HEK293T (cell line): ENCODE measurements around the gene STK33.

Source experiments
- CTCF ChIA-PET: fragments of 350-600 bp; formaldehyde crosslinking; extraction: SDS; loops from one replicate; lab custom pipeline; 2021; ENCODE audit warnings: antibody characterized with exemption, inconsistent platforms; lab: Yijun Ruan, JAX
- POLR2A ChIA-PET: fragments of 350-600 bp; formaldehyde crosslinking; extraction: SDS; loops from one replicate; lab custom pipeline; 2020; ENCODE audit warnings: antibody characterized with exemption, inconsistent platforms; lab: Yijun Ruan, JAX
- DNase-seq: peaks from one replicate; pipeline ENCODE4 v3.0.0; 2012; ENCODE audit warnings: mixed read lengths; ENCODE audit errors: extremely low spot score
- ARNT ChIP-seq: fragments of 450-650 bp; IDR thresholded peaks from 2 replicates; pipeline ENCODE4 v1.6.1; 2017; ENCODE audit warnings: mild to moderate bottlenecking
- BHLHE40 ChIP-seq: fragments of 450-650 bp; IDR thresholded peaks from 2 replicates; pipeline ENCODE4 v1.6.1; 2016; ENCODE audit warnings: mild to moderate bottlenecking, moderate library complexity, borderline replicate concordance
- CTBP1 ChIP-seq: fragments of 450-650 bp; IDR thresholded peaks from 2 replicates; pipeline ENCODE4 v1.6.1; 2016; ENCODE audit warnings: borderline replicate concordance
- ELF4 ChIP-seq: fragments of 450-650 bp; IDR thresholded peaks from 2 replicates; pipeline ENCODE4 v1.6.1; 2017; ENCODE audit warnings: antibody characterized with exemption
- FOXA1 ChIP-seq: fragments of 450-650 bp; IDR thresholded peaks from 2 replicates; pipeline ENCODE4 v1.6.1; 2016; ENCODE audit warnings: mild to moderate bottlenecking
- FOXK2 ChIP-seq: fragments of 450-650 bp; IDR thresholded peaks from 2 replicates; pipeline ENCODE4 v1.6.1; 2016; ENCODE audit warnings: mild to moderate bottlenecking
- FOXM1 ChIP-seq: fragments of 450-650 bp; IDR thresholded peaks from 2 replicates; pipeline ENCODE4 v1.6.1; 2017; ENCODE audit warnings: mild to moderate bottlenecking, borderline replicate concordance
- HDGF ChIP-seq: fragments of 450-650 bp; IDR thresholded peaks from 2 replicates; pipeline ENCODE4 v1.6.1; 2017; ENCODE audit warnings: antibody characterized with exemption, borderline replicate concordance
- L3MBTL2 ChIP-seq: fragments of 450-650 bp; conservative IDR thresholded peaks from 2 replicates; pipeline ENCODE4 v1.6.1; 2016; ENCODE audit warnings: mild to moderate bottlenecking
- LEF1 ChIP-seq: fragments of 450-650 bp; IDR thresholded peaks from 2 replicates; pipeline ENCODE4 v1.6.1; 2017; ENCODE audit warnings: mild to moderate bottlenecking, borderline replicate concordance
- NFRKB ChIP-seq: fragments of 450-650 bp; IDR thresholded peaks from 2 replicates; pipeline ENCODE4 v1.6.1; 2016; ENCODE audit warnings: mild to moderate bottlenecking, moderate library complexity
- PKNOX1 ChIP-seq: fragments of 450-650 bp; IDR thresholded peaks from 2 replicates; pipeline ENCODE4 v1.6.1; 2016
- SP1 ChIP-seq: fragments of 450-650 bp; IDR thresholded peaks from 2 replicates; pipeline ENCODE4 v1.6.1; 2017
- SUZ12 ChIP-seq: fragments of 450-650 bp; IDR thresholded peaks from 2 replicates; pipeline ENCODE4 v1.6.1; 2016; ENCODE audit warnings: mild to moderate bottlenecking
- TARDBP ChIP-seq: fragments of 450-650 bp; IDR thresholded peaks from 2 replicates; pipeline ENCODE4 v1.6.1; 2016
- ZNF384 ChIP-seq: fragments of 450-650 bp; IDR thresholded peaks from 2 replicates; pipeline ENCODE4 v1.6.1; 2016

Gene STK33

GRCh38 chr11:8532475-8532874 lies 61.6 kb downstream of the STK33 start:
- TF ChIP-seq FOXK2 (no peak), TARDBP (no peak), SP1 (no peak), ZNF384 (no peak), FOXM1 (no peak), ARNT (no peak), SUZ12 (no peak), L3MBTL2 (no peak), NFRKB (no peak), LEF1 (no peak), BHLHE40 (no peak), ELF4 (no peak), FOXA1 (no peak), PKNOX1 (no peak), HDGF (no peak), CTBP1 (no peak)
- DNase-seq, result no peak
- ChIA-PET POLR2A (no interaction called here), CTCF (no interaction called here)

GRCh38 chr11:8531982-8532381 lies 62.0 kb downstream of the STK33 start:
- DNase-seq, result no peak
- ChIA-PET POLR2A (no interaction called here), CTCF (no interaction called here)
- TF ChIP-seq SP1 (no peak), ELF4 (no peak), BHLHE40 (no peak), NFRKB (no peak), ARNT (no peak), FOXM1 (no peak), PKNOX1 (no peak), FOXK2 (no peak), FOXA1 (no peak), ZNF384 (no peak), TARDBP (no peak), HDGF (no peak), SUZ12 (no peak)

- TF ChIP-seq ZNF384, result no peak
- TF ChIP-seq CTBP1, result no peak
- no peak for TF ChIP-seq BHLHE40
- no peak for TF ChIP-seq FOXK2
- no peak for TF ChIP-seq SP1
- TF ChIP-seq SUZ12, result no peak
- no peak for TF ChIP-seq TARDBP
- no peak for TF ChIP-seq ARNT
- TF ChIP-seq ELF4, result no peak
- TF ChIP-seq LEF1, result no peak
- TF ChIP-seq PKNOX1, result no peak
- TF ChIP-seq FOXA1, result no peak
- no peak for DNase-seq
- POLR2A ChIA-PET, result no interaction called here
- CTCF ChIA-PET, result interaction anchor here (0.9 kb wide), 1 partner anchor 9 kb away, joined by 3 read pairs; no protein-coding TSS in a partner anchor
These were observed 62.7 kb downstream of the STK33 start for GRCh38 chr11:8531312-8531711.

GRCh38 chr11:8527939-8528338 lies 66.1 kb downstream of the STK33 start:
- POLR2A ChIA-PET, result no interaction called here
- no peak for DNase-seq
- TF ChIP-seq BHLHE40 (no peak), ZNF384 (no peak), ELF4 (no peak), FOXM1 (no peak), FOXA1 (no peak), PKNOX1 (no peak), ARNT (no peak), L3MBTL2 (no peak), FOXK2 (no peak), TARDBP (no peak), CTBP1 (no peak), NFRKB (no peak), SUZ12 (no peak), LEF1 (no peak)
- CTCF ChIA-PET, result no interaction called here

GRCh38 chr11:8523396-8523795 lies 70.6 kb downstream of the STK33 start:
- TF ChIP-seq PKNOX1 (no peak), ARNT (no peak), FOXA1 (no peak), FOXM1 (no peak), NFRKB (no peak), ZNF384 (no peak), CTBP1 (no peak), HDGF (no peak)
- DNase-seq, result no peak
- ChIA-PET POLR2A (no interaction called here), CTCF (no interaction called here)

GRCh38 chr11:8512547-8512946 lies 81.5 kb downstream of the STK33 start:
- DNase-seq, result no peak
- TF ChIP-seq SP1 (no peak), PKNOX1 (no peak), ARNT (no peak), FOXA1 (no peak), HDGF (no peak), FOXK2 (no peak), ELF4 (no peak)
- ChIA-PET CTCF (no interaction called here), POLR2A (no interaction called here)
